HG02981 (cell line): ENCODE results near the gene NFATC1.
"Not testable (repeated sequence)": the region's sequence is repeated elsewhere in the genome, so short reads cannot be mapped to it uniquely, and the experiment has no call there.

Experiments
- ATAC-seq: cut with Tn5 transposase; IDR thresholded peaks from one replicate; pipeline ENCODE4 v1.9.1; 2021; ENCODE audit warnings: mild to moderate bottlenecking, moderate library complexity; ENCODE audit not compliant: unreplicated experiment

NFATC1 gene

GRCh38 chr18:79468119-79468789 is 72.5 kb downstream of the NFATC1 start:
- no peak for ATAC-seq

GRCh38 chr18:79469309-79469708 is 73.6 kb downstream of the NFATC1 start:
- ATAC-seq = no peak

GRCh38 chr18:79469751-79470505 is 74.2 kb downstream of the NFATC1 start:
- ATAC-seq = no peak

- no peak for ATAC-seq
Observed at GRCh38 chr18:79470547-79470946, 74.8 kb downstream of the NFATC1 start.

GRCh38 chr18:79471046-79471445 is 75.3 kb downstream of the NFATC1 start:
- ATAC-seq = no peak

- ATAC-seq = no peak
Observed at GRCh38 chr18:79471597-79471996, 75.9 kb downstream of the NFATC1 start.

- no peak for ATAC-seq
Observed at GRCh38 chr18:79472176-79472575, 76.4 kb downstream of the NFATC1 start.

- ATAC-seq = no peak
Observed at GRCh38 chr18:79472946-79473345, 77.2 kb downstream of the NFATC1 start.

GRCh38 chr18:79476031-79476917 is 80.5 kb downstream of the NFATC1 start:
- ATAC-seq = no peak

- no peak for ATAC-seq
Observed at GRCh38 chr18:79476918-79477571, 81.3 kb downstream of the NFATC1 start.

GRCh38 chr18:79477711-79478483 is 82.2 kb downstream of the NFATC1 start:
- ATAC-seq = no peak

- ATAC-seq = no peak
Observed at GRCh38 chr18:79478484-79479115, 82.9 kb downstream of the NFATC1 start.

GRCh38 chr18:79479116-79479760 is 83.5 kb downstream of the NFATC1 start:
- ATAC-seq = no peak

- no peak for ATAC-seq
Observed at GRCh38 chr18:79479761-79480161, 84.0 kb downstream of the NFATC1 start.

GRCh38 chr18:79480171-79481045 is 84.7 kb downstream of the NFATC1 start:
- ATAC-seq = no peak

- ATAC-seq = no peak
Observed at GRCh38 chr18:79481046-79481790, 85.5 kb downstream of the NFATC1 start.

- ATAC-seq = not testable (repeated sequence)
Observed at GRCh38 chr18:79483393-79483792, 87.7 kb downstream of the NFATC1 start.
